ENCODE data around the gene LHFPL3.
A peak's percentile ranks its signal among the peaks of the same experiment; 100 is the strongest.

Gene LHFPL3

GRCh38 chr7:104848138-104848990 lies 520.0 kb downstream of the LHFPL3 start:
- H3K27me3 ChIP-seq (ENCODE audit: insufficient read depth, low read length): no peaks in the 10 kb centered on the region
- H3F3A ChIP-seq (ENCODE audit: insufficient read depth, low read length): no peaks in the 10 kb centered on the region
- no peaks in the 10 kb centered on the region for H3K9me2 ChIP-seq (ENCODE audit: low read depth, low read length)
- no peak overlapping the region for H3K9ac ChIP-seq (ENCODE audit: low read length)
- H3K9me3 ChIP-seq (ENCODE audit: low read length): no peaks in the 10 kb centered on the region
- TF ChIP-seq CTCF (IDR thresholded peaks at IDR 0.05; ENCODE audit: low read length): peak; percentile 99
- no peak for TF ChIP-seq EZH2 (IDR thresholded peaks at IDR 0.05; ENCODE audit: borderline replicate concordance, low read length)
- H3K4me1 ChIP-seq (ENCODE audit: insufficient read depth, low read length, severe bottlenecking): no peaks in the 10 kb centered on the region
- no peak overlapping the region for H3K4me3 ChIP-seq (ENCODE audit: low read depth, low read length, poor library complexity, severe bottlenecking)
- H4K20me1 ChIP-seq (ENCODE audit: insufficient read depth, low read length): no peaks in the 10 kb centered on the region
- no peak overlapping the region for H3K27ac ChIP-seq (ENCODE audit: low read depth, low read length, poor library complexity, severe bottlenecking)
- H3K79me2 ChIP-seq (ENCODE audit: insufficient read depth, low read length): no peaks in the 10 kb centered on the region
- H3K4me2 ChIP-seq (ENCODE audit: low read length): no peak overlapping the region
- H3K36me3 ChIP-seq (ENCODE audit: insufficient read depth, low read length): no peaks in the 10 kb centered on the region
- H2AFZ ChIP-seq (ENCODE audit: low read length): no peak overlapping the region

DNA sequence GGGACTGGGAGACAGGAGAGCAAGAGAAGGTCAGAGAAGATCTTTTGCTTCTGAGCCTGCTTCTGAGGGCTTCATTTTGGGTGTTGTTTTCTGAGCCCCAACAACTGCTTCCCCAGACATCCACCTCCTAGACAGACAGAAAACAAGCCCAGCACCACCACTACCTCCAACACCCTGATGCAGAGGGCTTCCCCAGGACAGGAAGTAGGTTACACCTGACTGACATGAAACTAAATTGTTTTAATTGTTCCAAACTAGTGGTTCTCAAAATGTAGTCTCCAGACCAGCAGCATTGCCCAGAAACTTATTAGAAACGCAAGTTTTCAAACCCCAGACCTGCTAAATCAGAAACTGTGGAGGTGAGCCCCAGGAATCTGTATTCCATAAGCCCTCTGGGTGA lies 522.0 kb downstream of the LHFPL3 start:
- Histone ChIP-seq H3K79me2 (ENCODE audit: insufficient read depth, low read length) (no peaks in the 10 kb centered on the region), H3K4me3 (ENCODE audit: low read depth, low read length, poor library complexity, severe bottlenecking) (no peak overlapping the region), H2AFZ (ENCODE audit: low read length) (no peak overlapping the region)

DNA sequence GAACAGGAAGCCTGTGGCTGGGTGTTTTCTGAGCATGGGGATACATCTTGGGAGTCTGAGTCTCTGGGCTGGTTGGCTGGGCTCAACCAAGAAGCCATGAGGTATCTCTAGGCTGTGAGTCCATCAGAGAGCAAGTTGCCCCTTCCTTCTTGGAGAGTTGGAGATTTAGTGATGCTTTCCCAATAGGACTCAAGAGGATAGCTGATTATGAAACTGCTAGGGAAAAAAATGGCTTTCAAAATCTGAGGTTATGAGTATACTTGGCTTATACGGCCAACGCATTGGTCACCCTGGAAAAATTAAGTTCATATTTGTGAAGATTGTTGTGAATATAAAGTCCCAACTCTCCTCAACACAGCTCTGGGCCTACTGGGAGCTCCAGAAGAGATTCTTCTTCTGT lies 522.9 kb downstream of the LHFPL3 start:
- no peaks in the 10 kb centered on the region for H3K79me2 ChIP-seq (ENCODE audit: insufficient read depth, low read length)
- no peak overlapping the region for H3K4me2 ChIP-seq (ENCODE audit: low read length)
- H4K20me1 ChIP-seq (ENCODE audit: insufficient read depth, low read length): no peaks in the 10 kb centered on the region
- H3F3A ChIP-seq (ENCODE audit: insufficient read depth, low read length): no peaks in the 10 kb centered on the region
- H3K9ac ChIP-seq (ENCODE audit: low read length): no peak overlapping the region
- H3K27ac ChIP-seq (ENCODE audit: low read depth, low read length, poor library complexity, severe bottlenecking): no peak overlapping the region
- H3K9me3 ChIP-seq (ENCODE audit: low read length): no peaks in the 10 kb centered on the region
- TF ChIP-seq CTCF (IDR thresholded peaks at IDR 0.05; ENCODE audit: low read length) (no peak), EZH2 (IDR thresholded peaks at IDR 0.05; ENCODE audit: borderline replicate concordance, low read length) (no peak)
- H3K27me3 ChIP-seq (ENCODE audit: insufficient read depth, low read length): no peaks in the 10 kb centered on the region
- no peak overlapping the region for H3K4me3 ChIP-seq (ENCODE audit: low read depth, low read length, poor library complexity, severe bottlenecking)
- no peaks in the 10 kb centered on the region for H3K9me2 ChIP-seq (ENCODE audit: low read depth, low read length)
- no peak overlapping the region for H2AFZ ChIP-seq (ENCODE audit: low read length)
- H3K4me1 ChIP-seq (ENCODE audit: insufficient read depth, low read length, severe bottlenecking): no peaks in the 10 kb centered on the region
- no peaks in the 10 kb centered on the region for H3K36me3 ChIP-seq (ENCODE audit: insufficient read depth, low read length)

More for the DNA sequence above, 522.0 kb downstream of the LHFPL3 start:
- no peaks in the 10 kb centered on the region for H3K4me1 ChIP-seq (ENCODE audit: insufficient read depth, low read length, severe bottlenecking)
- H3K36me3 ChIP-seq (ENCODE audit: insufficient read depth, low read length): no peaks in the 10 kb centered on the region
- no peak for TF ChIP-seq EZH2 (IDR thresholded peaks at IDR 0.05; ENCODE audit: borderline replicate concordance, low read length)
- no peak for TF ChIP-seq CTCF (IDR thresholded peaks at IDR 0.05; ENCODE audit: low read length)
- H3K9me2 ChIP-seq (ENCODE audit: low read depth, low read length): no peaks in the 10 kb centered on the region
- no peak overlapping the region for H3K27ac ChIP-seq (ENCODE audit: low read depth, low read length, poor library complexity, severe bottlenecking)
- H3K9me3 ChIP-seq (ENCODE audit: low read length): no peaks in the 10 kb centered on the region
- no peaks in the 10 kb centered on the region for H4K20me1 ChIP-seq (ENCODE audit: insufficient read depth, low read length)
- no peak overlapping the region for H3K9ac ChIP-seq (ENCODE audit: low read length)
- no peaks in the 10 kb centered on the region for H3K27me3 ChIP-seq (ENCODE audit: insufficient read depth, low read length)
- no peaks in the 10 kb centered on the region for H3F3A ChIP-seq (ENCODE audit: insufficient read depth, low read length)
- H3K4me2 ChIP-seq (ENCODE audit: low read length): no peak overlapping the region

Measured in OCI-LY1 (cell line).